NCI-H2196 (cell line): Measurements from ENCODE around the gene SNN.

Source experiments
- DNase-seq: peaks from one replicate; lab custom pipeline; 2025; ENCODE audit not compliant: unreplicated experiment; lab: John Stamatoyannopoulos, UW

SNN gene

GRCh38 chr16:11667824-11668622 is at the start of gene SNN:
SNN (plus strand) TSS chr16:11668455; CDS start chr16:11676060, 7,605 bp downstream.
- peak; percentile 93 for DNase-seq

GRCh38 chr16:11619327-11619851 is 48.9 kb upstream of the SNN start:
- no peak for DNase-seq

- DNase-seq, result no peak
Measured at GRCh38 chr16:11620243-11621003, 47.8 kb upstream of the SNN start.

GRCh38 chr16:11621539-11621919 is 46.7 kb upstream of the SNN start:
- DNase-seq, result no peak

GRCh38 chr16:11621920-11622651 is 46.2 kb upstream of the SNN start:
- DNase-seq, result no peak

GRCh38 chr16:11624205-11624604 is 44.0 kb upstream of the SNN start:
- no peak for DNase-seq

- DNase-seq, result no peak
Measured at GRCh38 chr16:11624636-11625607, 43.3 kb upstream of the SNN start.

- DNase-seq, result no peak
Measured at GRCh38 chr16:11625769-11626168, 42.5 kb upstream of the SNN start.

- no peak for DNase-seq
Measured at GRCh38 chr16:11626657-11627291, 41.5 kb upstream of the SNN start.

- no peak for DNase-seq
Measured at GRCh38 chr16:11627292-11627663, 41.0 kb upstream of the SNN start.

GRCh38 chr16:11627822-11628457 is 40.3 kb upstream of the SNN start:
- DNase-seq, result no peak

GRCh38 chr16:11629071-11630030 is 38.9 kb upstream of the SNN start:
- DNase-seq, result no peak

GRCh38 chr16:11630046-11630767 is 38.0 kb upstream of the SNN start:
- DNase-seq, result no peak

- DNase-seq, result no peak
Measured at GRCh38 chr16:11630768-11631056, 37.5 kb upstream of the SNN start.

- DNase-seq, result no peak
Measured at GRCh38 chr16:11631214-11631613, 37.0 kb upstream of the SNN start.

GRCh38 chr16:11632455-11632939 is 35.8 kb upstream of the SNN start:
- DNase-seq, result no peak

- DNase-seq, result no peak
Measured at GRCh38 chr16:11633113-11633512, 35.1 kb upstream of the SNN start.

GRCh38 chr16:11634312-11634711 is 33.9 kb upstream of the SNN start:
- DNase-seq, result no peak
